ENCODE measurements around the gene PLAAT4. TPM values are rescaled to one million over a fixed set of nuclear protein-coding genes. Genes with fewer than 3 reads are reported as not detected.

The PLAAT4 gene
- total RNA-seq, 6 donors from 2014 or later, result 91.1 to 272 (median 192) TPM

DNA sequence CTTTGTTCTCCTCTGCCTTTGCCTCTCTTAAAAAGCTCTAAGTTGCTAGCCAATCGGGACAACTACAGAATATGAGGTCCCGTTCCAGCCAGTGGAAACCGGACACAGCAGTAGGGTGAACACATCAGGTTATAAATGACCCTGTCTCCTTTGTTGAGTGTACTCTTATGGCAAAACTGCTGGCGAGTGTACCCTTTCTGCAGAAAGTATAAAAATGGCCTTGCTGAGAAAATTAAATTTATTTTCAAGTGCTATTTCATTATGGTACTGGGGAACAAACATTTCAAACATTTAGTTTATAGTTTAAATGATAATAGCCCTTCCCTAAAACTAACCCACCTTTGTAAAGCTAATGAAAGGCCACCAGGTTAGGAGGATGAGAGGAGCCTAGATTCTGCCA lies 36.7 kb upstream of the PLAAT4 start:
- no peak overlapping the region for H3K27ac ChIP-seq
- no peak for TF ChIP-seq POLR2A (IDR thresholded peaks at IDR 0.05)
- no peak for TF ChIP-seq EP300 (IDR thresholded peaks at IDR 0.05)
- TF ChIP-seq, protein P1, sequence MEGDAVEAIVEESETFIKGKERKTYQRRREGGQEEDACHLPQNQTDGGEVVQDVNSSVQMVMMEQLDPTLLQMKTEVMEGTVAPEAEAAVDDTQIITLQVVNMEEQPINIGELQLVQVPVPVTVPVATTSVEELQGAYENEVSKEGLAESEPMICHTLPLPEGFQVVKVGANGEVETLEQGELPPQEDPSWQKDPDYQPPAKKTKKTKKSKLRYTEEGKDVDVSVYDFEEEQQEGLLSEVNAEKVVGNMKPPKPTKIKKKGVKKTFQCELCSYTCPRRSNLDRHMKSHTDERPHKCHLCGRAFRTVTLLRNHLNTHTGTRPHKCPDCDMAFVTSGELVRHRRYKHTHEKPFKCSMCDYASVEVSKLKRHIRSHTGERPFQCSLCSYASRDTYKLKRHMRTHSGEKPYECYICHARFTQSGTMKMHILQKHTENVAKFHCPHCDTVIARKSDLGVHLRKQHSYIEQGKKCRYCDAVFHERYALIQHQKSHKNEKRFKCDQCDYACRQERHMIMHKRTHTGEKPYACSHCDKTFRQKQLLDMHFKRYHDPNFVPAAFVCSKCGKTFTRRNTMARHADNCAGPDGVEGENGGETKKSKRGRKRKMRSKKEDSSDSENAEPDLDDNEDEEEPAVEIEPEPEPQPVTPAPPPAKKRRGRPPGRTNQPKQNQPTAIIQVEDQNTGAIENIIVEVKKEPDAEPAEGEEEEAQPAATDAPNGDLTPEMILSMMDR (IDR thresholded peaks at IDR 0.05), result no peak
- TF ChIP-seq POLR2AphosphoS5 (IDR thresholded peaks at IDR 0.05), result no peak
- H3K4me3 ChIP-seq, result no peak overlapping the region
- no peaks in the 10 kb centered on the region for H3K36me3 ChIP-seq
- peaks cover 4 to 13% (median 8%) of the 10 kb centered on the region in 4 donors for H3K9me3 ChIP-seq
- H3K27me3 ChIP-seq, result no peaks in the 10 kb centered on the region
- no peak for DNase-seq
- ATAC-seq (ENCODE audit: low FRiP score in 2 of 2), result no peak
- WGBS, 2 donors, result 82 to 93% methylated on average over 4 of the region's 4 CpGs
- H3K4me1 ChIP-seq, result peaks cover 2 to 8% (median 7%) of the 10 kb centered on the region in 4 donors

DNA sequence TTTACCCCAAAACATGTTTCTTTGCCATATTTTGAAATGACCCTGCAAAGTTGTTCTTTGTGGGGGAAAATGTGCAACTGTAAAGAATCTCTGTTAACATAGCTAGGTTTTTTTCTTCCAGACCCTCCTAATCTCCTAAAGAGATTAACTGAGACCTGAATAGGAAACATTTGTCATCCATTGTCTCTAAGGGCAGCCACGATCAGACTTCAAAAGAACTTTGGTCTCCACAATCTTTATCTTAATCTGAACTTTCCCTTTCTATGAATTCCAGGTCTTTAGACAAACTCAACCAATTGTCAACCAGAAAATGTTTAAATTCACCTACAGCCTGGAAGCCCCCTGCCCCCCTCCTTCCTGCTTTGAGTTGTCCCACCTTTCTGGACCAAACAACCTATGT lies 35.4 kb upstream of the PLAAT4 start:
- WGBS, 2 donors, result 58 to 79% methylated on average over 1 of the region's 1 CpG
- Histone ChIP-seq H3K27ac (no peak overlapping the region), H3K9me3 (peaks cover 4 to 13% (median 8%) of the 10 kb centered on the region in 4 donors), H3K4me1 (peaks cover 8 to 20% (median 18%) of the 10 kb centered on the region in 4 donors), H3K27me3 (no peaks in the 10 kb centered on the region), H3K4me3 (no peak overlapping the region), H3K36me3 (no peaks in the 10 kb centered on the region)
- no peak for TF ChIP-seq POLR2AphosphoS5 (IDR thresholded peaks at IDR 0.05)
- no peak for TF ChIP-seq POLR2A (IDR thresholded peaks at IDR 0.05)
- TF ChIP-seq, protein P1 (IDR thresholded peaks at IDR 0.05), result no peak
- TF ChIP-seq EP300 (IDR thresholded peaks at IDR 0.05), result no peak
- ATAC-seq (ENCODE audit: low FRiP score in 2 of 2) (no peak), DNase-seq (no peak)

DNA sequence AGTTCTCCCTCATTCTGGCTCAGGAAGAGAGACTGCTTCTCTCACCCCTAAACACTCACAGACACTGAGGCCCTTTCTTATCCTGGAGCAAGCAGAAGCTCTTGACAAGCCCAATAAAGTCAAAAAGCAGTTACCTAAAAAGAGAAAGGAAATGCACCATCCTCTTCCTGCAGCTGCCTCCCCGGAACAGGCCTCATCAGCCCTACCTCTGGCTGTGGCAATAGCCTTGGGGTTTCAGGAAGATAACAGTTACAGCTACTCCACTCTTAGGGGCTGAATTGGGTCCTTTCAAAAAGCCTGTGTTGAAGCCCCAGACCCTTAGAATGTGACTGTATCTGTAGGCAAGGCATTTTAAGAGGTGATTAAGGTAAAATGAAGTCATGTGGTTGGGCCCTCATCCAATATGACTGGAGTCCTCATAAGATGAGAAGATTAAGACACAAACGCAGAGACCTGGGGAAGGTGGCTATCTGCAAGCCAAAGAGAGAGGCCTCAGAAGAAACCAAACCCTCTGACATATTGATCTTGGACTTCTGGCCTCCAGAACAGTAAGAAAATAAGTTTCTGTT lies 34.3 kb upstream of the PLAAT4 start:
- no peak overlapping the region for H3K27ac ChIP-seq
- TF ChIP-seq, protein P1 (IDR thresholded peaks at IDR 0.05), result no peak
- no peak for TF ChIP-seq POLR2AphosphoS5 (IDR thresholded peaks at IDR 0.05)
- TF ChIP-seq POLR2A (IDR thresholded peaks at IDR 0.05), result no peak
- TF ChIP-seq EP300 (IDR thresholded peaks at IDR 0.05), result no peak
- peaks cover 8 to 24% (median 20%) of the 10 kb centered on the region in 4 donors for H3K4me1 ChIP-seq
- H3K36me3 ChIP-seq, result no peaks in the 10 kb centered on the region
- ATAC-seq (ENCODE audit: low FRiP score in 2 of 2) (no peak), DNase-seq (no peak)
- no peak overlapping the region for H3K4me3 ChIP-seq
- H3K27me3 ChIP-seq, result no peaks in the 10 kb centered on the region
- H3K9me3 ChIP-seq, result peaks cover 4 to 13% (median 8%) of the 10 kb centered on the region in 4 donors
- WGBS, 2 donors, result 54 to 74% methylated on average over 2 of the region's 2 CpGs

DNA sequence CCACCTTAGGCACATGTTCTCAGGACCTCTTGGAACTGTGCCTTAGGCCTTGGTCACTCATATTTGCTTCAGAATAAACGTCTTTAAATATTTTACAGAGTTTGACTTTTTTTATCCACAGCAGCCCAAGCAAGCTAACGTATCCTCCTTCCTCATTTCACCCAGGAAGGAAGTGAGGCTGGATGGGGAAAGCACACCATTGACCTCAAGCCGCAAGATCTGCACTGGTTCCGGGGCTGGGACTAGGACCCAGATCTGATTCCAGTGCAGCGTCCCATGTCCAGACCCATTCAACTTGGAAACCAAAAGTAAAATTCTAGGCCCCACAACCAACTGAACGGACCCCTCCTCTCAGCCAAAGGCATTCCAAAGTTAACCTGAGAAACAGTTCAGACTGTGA lies 33.1 kb upstream of the PLAAT4 start:
- peaks cover 8 to 30% (median 20%) of the 10 kb centered on the region in 4 donors for H3K4me1 ChIP-seq
- ATAC-seq (ENCODE audit: low FRiP score in 2 of 2) (peak; percentile 67 to 72), DNase-seq (peak in 1 of 2 donors; percentile 51)
- WGBS, 2 donors, result 60 to 77% methylated on average over 6 of the region's 6 CpGs
- H3K27ac ChIP-seq, result no peak overlapping the region
- TF ChIP-seq, protein P1 (IDR thresholded peaks at IDR 0.05), result no peak
- no peak for TF ChIP-seq POLR2AphosphoS5 (IDR thresholded peaks at IDR 0.05)
- TF ChIP-seq POLR2A (IDR thresholded peaks at IDR 0.05), result no peak
- TF ChIP-seq EP300 (IDR thresholded peaks at IDR 0.05), result no peak
- H3K27me3 ChIP-seq, result no peaks in the 10 kb centered on the region
- H3K36me3 ChIP-seq, result no peaks in the 10 kb centered on the region
- H3K9me3 ChIP-seq, result peaks cover 4 to 13% (median 8%) of the 10 kb centered on the region in 4 donors
- no peak overlapping the region for H3K4me3 ChIP-seq

DNA sequence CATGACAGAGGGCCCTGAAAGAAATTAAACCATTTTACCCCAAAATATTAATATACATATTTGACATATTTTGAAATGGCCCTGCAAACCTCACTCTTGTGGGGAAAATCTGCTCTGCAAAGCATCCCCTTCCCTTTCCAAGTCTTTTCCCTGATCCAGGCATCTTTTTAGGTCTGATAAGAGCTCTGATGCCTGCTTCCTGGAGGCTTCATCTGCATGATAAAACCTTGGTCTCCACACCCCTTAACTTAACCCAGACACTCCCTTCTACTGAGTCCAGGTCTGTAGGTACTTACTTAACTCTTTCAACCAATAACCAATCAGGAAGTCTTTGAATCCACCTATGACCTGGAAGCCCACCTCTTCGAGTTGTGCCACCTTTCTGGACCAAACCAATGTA lies 32.6 kb upstream of the PLAAT4 start:
- Histone ChIP-seq H3K4me3 (no peak overlapping the region), H3K27me3 (no peaks in the 10 kb centered on the region), H3K4me1 (peaks cover 8 to 30% (median 20%) of the 10 kb centered on the region in 4 donors), H3K36me3 (no peaks in the 10 kb centered on the region), H3K9me3 (peaks cover 4 to 13% (median 8%) of the 10 kb centered on the region in 4 donors), H3K27ac (no peak overlapping the region)
- DNase-seq (no peak), ATAC-seq (ENCODE audit: low FRiP score in 2 of 2) (no peak)
- TF ChIP-seq POLR2AphosphoS5 (IDR thresholded peaks at IDR 0.05), result no peak
- no peak for TF ChIP-seq EP300 (IDR thresholded peaks at IDR 0.05)
- TF ChIP-seq POLR2A (IDR thresholded peaks at IDR 0.05), result no peak
- TF ChIP-seq, protein P1 (IDR thresholded peaks at IDR 0.05), result no peak
- WGBS, 2 donors, result 77 to 89% methylated on average over 1 of the region's 1 CpG
